Glomerular visceral epithelial cell (primary cell): ENCODE measurements around the gene GMPPA.

ENCODE experiments used
- DNase-seq: peaks from one replicate; pipeline ENCODE4 v3.0.0-alpha.2; 2016; ENCODE audit errors: extremely low spot score

The GMPPA gene

DNA sequence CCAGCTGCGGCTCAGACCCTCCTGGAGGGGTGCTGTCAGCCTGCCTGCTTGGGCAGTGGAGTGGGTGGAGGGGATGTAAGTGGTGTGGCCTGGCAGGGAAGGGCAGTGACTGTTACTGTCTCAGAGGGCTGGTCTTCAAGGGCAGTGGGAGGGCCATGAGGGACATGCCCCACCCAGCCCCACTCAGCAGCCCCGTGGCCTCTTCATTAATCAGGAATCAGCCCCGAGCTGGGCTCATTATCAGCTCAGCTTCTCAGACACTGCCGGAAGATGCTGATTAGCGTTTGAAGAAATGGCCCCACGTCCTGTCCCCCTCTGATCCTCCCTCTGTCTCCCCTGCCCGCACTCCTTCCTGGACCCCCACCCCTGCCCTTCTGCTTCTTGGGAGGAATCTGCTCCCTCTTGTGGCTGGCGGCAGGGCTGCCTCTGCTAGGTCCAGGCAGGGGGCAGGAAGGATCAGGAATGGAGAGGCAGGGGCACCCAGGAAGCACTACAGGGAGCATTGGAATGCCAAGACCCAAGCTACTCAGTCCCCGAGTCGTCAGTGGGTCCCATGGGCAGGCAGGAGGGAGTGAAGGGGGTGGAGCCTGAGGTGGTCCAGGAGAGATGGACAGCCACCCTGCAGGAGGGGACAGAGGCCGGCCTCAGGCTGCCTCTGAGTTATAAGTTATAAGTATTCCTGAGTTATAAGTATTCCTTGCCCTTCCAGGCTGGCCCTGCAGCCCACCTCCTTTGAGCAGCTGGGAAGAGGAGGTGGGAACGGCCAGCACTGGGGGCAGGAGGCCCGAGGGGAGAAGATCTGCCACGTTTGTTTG lies 22.6 kb downstream of the GMPPA start:
- DNase-seq: peak; percentile 65

DNA sequence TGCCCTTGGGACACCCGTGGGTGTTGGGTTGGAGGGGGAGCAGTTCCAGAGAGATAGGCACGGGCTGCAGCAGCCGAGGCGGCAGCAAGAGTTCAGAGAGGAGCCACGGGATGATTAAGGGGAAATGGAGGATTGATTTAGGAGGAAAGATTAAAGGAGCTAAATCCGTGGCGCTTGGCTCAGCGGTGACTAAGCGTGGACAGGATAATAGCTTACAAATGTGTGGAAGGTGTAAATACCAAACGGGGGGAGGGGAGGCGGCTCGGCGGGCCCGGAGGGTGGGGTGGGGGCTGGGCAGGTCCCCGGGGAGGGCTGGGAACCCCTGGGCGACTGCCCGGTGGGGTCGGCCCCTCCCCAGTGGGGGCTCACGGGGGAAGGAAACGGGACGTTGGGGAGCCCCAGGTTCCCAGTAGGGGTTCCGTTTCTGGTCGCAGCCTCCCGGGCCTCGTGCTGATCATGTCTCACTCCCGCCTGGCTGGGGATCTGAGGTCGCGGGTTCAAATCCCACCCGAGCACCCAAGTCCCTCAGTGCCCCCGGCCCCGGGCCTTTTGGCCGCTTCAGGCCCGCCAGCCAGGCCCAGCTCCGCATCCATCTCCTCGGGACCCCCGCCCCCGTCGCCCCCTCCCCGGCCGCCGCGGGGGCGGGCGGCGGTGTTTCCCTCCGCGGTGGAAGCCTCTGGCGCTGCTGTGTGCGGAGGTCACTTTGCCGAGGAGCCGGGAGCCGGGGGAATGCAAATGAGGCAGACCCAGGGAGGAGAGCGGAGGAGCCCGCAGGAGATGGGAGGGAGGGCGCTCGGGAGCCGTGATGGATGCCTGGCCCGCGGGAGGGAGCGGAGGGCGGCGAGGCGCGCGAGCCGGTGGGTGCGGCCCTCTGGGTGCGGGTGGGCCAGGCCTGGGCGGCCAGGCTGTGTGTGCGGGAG lies 23.7 kb downstream of the GMPPA start:
- DNase-seq: peak; percentile 54

DNA sequence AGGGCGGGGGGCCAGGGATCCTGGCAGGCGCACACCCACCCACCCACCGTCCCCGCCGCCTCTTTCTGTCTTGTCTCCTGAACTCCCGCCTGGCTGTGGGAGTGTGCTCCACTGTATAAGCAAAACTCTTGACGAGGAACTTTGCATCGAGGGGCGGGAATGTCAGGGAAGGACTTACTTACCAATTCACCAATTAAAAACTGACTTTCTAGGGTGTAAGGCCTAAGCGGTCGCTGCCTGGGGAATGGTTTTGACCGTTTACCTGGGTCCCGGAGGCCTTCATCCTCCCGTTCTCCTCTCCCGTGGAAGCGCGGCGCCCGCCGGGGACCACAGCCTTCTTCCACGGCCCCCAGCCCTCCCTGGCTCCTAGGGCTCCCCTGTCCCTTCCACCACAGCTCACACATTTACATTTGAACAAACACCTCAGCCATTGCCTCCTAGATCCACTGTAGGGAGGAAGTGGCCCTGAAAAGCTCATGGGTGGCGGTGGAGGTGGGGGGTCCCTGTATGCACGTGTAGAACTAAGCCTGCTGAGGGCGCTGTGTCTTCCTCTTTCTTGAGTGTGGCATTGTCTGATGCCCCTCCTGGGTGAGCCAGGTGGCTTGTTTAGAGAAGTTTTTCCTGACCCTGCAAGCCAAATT lies 24.5 kb downstream of the GMPPA start:
- DNase-seq: no peak

DNA sequence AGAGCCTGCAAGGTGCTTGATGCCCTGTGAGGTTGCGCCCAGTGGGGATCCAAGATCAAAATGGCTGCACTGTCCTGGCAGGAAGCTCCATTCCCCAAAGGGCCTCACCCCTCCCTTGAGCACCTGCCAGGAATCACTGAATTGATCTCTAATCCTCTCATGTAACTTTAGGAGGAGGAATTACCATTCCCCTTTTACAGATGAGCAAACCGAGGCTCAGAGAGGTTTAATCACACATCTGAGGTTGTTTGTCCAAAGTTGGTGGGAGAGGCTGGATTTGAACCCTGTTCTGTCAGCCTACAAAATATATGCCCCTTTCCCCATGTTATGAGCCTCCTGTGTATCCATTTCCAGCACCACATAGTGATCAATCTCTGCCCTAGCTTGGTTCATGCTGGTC lies 26.1 kb downstream of the GMPPA start:
- no peak for DNase-seq

DNA sequence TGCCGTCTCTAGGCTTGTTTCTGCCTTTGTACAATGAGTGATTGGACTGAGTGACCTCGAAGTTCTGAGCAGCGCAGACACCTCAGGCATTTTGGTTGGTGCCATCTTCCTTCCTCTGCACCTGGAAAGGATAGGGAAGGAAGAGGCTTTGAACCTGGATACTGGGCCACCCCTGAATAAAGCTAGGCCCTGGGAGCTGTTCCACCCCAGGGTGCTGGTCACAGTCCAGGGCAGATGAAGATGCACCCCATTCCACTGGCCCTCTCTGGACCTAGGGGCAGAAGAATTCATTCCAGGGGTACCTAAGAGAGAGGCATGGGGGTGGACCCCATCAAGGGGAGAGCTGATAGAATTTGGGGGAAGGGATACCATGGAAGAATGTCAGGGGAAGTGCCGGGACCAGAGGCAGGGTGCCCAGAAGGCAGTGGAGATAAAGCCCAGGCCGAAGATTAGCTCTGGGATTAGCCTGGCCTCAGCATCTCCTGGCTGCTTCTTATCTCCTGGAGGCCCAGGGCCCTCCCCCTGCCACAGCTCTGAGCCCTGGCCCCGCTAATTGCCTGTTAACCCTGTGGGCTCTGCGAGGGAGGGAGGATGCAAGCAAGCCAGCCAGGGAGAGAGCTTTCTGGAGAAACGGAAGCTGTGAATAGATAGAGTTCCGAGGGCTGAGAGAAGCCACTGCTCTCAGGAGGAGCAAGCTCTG lies 27.0 kb downstream of the GMPPA start:
- no peak for DNase-seq

DNA sequence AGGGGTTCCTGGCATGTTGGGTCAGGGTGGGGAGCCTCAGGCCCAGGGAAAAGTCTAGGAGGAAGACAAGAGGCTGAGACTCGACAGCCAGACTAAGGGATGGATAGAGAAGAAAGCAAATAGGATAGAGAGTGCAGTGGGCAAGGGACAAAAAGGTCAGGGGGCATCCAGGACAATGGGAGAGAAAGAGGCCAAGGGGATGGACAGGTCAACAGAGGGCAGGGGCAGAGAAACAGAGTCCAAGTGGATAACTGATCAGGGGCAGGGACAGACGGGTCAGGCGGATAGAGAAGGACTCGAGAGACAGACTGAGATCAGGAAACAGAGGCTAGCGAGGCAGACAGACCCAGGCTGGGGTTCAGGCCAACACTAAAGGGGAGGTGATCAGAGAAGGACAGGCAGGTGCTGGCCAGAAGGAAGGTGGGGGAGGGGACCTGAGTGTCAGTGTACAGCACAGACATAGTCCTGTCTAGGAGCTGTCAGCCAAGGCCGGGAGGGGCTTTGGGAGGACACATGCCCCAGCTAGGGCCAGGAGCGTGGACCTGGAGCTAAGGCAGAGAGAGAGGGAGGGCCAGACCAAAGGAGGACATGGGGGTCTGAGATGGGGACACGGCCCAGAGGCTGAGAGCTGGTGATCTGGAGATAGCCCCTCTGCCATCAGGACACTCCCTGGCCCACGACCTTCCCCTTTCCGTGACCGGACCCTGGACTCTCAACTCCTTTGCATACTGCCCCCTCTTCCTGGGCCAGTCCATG lies 27.8 kb downstream of the GMPPA start:
- DNase-seq: no peak

DNA sequence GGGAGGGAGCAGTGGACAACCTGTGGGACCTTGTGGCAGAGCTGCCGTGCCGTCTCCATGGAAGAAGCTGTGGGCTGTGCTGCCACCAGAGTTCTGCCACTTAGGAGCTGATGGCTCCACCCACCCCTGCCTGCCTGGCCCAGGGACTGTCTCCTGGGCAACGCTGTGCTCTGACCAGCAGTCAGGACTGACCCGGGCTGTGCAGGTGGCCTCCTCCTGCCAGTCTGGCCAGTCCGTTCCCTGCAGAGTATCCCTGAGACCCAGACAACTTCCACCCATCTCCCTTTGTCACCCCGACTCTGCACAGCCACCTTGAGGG lies 28.3 kb downstream of the GMPPA start:
- DNase-seq: peak; percentile 28

DNA sequence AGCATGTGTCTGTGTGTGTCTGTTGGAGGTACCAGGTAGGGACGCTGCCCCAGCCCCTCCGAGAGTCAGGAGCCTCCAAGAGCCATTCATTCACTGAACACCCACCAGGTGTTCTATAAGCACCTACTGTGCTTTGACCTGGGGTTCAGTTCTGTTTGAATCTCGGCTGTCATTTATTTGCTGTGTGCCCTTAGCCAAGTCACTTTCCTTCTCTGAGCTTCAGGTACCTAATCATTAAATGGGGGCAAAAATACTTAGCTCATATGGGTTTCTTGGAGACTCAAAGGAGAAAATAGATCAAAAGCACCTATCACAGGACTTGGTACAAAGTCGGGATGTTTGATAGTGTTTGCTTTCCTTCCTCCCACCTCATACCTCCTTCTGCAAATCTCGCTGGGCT lies 28.8 kb downstream of the GMPPA start:
- no peak for DNase-seq

DNA sequence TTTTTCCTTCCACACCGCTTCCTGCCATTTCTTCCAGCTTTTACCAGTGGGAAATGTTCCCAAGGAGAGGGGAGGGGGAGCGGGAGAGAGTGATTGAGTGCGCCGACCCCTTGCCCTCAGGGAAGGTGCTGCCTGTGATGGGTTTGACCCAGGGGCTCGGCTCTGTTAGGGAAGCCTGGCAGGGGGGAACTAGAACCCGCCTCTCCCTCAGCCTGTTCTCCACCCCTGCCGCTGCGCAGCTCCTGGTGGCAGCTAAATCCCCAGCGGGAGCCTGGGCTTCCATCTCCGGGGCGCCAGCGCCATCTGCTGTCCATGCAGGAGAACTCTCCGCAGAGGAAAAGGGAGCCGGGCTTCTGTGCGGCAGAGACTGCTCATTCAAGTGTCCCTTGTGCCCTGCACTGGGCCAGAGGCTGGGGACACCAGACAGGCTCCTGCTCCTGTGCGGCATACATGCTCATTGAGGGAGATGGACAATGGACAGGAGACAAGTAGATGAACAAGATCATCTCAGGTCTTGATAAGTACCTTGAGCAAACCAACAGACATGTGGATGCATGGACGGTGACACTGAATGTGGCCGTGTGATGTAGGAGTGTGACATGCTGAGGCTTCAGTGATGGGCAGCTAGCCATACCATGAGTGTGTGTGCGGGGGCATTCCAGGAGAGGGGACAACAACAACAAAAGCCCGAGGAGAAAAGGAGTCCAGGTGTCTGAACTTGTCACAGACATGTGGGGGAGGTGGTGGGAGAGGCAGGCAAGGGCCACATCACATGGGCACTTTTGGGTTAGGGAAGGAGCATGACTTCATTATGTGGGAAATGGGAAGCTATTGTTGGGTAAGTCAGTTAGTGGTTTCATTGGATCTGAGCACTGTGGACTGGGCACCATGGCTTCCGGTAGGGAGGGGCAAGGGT lies 31.6 kb downstream of the GMPPA start:
- peak; percentile 85 for DNase-seq

DNA sequence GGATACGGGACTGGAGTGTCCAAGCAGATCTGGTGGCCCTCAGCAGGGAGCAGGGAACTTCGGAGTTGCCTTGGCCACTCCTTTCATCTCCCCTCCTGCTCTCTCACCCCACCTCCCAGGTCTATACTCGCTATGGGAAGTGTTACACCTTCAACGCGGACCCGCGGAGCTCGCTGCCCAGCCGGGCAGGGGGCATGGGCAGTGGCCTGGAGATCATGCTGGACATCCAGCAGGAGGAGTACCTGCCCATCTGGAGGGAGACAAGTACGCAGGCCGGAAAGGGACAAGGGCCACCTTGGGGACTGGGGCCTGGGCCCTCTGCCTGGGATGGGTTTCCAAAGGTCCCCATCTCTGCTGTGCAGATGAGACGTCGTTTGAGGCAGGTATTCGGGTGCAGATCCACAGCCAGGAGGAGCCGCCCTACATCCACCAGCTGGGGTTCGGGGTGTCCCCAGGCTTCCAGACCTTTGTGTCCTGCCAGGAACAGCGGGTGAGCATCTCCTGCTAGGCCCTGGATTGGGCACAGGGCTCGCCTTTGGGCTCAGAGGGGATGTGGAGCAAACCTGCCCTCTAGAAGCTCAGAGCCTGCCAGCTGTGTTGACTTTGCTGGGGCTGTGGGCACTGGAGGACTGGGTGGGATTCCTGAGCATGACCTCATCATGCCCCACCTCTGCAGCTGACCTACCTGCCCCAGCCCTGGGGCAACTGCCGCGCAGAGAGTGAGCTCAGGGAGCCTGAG lies 33.1 kb downstream of the GMPPA start:
- DNase-seq: no peak

DNA sequence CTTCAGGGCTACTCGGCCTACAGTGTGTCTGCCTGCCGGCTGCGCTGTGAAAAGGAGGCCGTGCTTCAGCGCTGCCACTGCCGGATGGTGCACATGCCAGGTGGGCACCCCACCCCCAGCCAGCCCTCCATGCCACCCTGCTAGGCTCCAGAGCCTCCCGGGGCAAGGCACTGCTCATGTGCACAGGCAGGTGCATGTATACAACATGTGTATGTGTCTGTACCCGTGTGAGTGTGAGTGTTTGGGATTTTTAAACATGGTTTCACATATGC lies 33.6 kb downstream of the GMPPA start:
- no peak for DNase-seq

DNA sequence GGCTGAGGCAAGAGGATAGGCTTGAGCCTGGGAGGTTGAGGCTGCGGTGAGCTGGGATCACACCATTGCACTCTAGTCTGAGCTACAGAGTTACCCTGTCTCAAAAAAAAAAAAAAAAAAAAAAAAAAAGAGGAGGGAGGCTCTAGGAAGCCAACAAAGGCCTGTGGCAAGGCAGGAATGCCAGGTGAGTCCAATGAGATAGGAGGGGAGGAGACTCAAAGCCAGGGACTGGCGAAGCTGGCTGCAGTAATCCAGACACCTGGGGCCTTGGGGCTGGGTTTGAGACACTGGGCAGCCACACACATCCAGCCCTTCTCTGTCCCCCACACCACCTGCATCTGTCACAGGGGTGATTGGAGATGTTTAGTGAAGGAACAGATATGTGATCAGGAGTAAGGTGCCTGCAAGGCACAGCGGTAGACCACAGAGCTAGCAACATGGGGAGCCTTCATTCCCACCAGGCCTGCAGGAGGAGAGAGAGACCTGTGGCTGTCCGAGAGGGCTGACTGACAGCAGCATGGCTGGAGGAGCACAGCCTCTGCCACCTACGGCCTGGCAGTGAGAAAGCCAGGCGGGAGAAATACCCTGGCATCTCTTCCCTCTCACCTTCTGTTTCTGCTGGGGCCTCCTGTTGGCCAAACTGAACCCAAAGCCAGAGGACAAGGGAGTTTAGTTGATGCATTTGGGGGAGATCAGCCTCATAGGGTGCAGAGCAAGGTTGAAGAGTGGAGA lies 35.4 kb downstream of the GMPPA start:
- no peak for DNase-seq

DNA sequence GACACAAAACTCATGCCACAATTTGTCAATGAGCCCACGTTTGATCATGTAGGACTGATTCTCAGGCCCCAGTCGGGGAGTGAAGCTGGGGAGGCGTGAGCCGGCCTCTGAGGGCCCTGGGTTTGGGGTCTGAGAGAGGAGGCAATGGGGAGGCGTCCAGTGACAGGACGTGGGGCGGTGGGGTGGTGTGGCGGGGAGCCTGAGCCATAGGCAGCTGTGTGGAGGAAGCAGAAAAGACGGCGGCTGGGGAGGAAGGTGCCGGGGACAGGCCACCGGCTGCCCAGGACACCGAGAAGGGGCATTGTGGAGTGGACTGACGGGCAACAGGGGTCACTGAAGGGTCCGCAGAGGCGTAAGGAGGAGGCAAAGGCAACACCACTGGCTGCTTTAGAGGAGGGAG lies 37.7 kb downstream of the GMPPA start:
- no peak for DNase-seq

DNA sequence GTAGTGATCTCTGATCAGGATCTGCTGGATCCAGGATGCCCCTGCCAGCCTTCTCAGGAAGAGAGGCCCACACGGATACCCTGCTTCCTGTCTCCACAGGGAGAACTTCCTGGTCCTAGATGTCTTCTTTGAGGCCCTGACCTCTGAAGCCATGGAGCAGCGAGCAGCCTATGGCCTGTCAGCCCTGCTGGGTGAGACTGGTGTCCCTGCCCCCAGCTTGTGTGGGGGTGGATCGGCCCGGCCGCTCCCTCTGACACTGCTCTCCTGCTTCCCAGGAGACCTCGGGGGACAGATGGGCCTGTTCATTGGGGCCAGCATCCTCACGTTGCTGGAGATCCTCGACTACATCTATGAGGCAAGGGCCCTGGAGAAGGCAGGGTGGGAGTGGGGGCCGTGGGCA lies 38.3 kb downstream of the GMPPA start:
- no peak for DNase-seq

DNA sequence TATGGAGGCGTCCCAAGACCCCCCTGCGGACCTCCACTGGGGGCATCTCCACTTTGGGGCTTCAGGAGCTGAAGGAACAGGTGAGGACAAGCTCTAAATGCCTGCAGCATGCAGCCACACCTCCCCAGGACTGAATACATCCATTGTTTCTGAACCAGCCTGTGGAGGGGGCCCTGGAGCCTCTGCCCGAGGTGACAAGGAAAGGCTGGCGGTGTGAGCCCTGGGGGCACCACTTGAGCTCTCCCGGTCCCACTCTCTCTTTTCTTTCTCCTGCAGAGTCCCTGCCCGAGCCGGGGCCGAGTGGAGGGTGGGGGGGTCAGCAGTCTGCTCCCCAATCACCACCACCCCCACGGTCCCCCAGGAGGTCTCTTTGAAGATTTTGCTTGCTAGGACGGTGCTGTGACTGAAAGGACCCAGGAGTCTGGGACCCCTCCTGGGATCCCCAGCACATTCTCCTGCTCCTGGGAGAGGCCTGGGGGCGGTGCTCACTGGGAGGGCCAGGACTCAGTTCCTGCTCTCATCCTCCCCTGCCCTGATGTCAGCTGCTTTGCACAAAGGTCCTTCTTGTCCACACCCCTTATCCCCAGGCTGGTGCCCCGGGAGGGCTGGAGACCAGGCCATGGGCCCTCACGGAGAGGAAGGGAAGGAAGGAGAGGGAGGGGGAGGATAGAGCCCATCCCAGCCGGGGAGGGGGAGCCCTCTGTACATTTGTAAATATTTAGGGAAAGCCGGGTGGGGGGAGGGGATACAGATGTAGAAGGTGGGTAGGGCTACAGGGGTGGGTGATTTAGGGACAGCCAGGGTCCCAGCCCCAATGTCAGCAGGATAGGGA lies 39.2 kb downstream of the GMPPA start:
- DNase-seq: no peak

DNA sequence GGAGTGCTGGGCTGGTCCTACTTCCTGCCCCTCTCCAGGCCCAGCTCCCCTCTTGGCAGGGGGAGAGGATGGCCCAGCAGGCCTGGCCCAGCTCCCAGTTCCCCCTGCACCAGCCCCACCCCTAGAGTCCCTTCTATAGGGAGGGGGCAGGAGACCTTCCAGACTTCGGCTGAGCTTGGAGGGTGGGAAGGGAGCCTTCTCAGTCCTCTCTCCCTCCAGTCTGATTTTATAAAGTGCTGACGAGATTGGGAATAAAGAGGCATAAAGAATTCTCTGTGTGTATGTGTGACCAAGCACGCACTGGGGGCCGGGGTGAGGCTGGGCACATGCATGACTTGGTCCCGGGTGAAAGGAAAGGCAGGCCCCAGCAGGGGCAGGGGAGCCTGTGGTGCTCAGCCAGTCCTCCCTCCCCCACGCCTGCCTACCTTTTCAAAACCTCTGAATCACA lies 39.8 kb downstream of the GMPPA start:
- DNase-seq: peak; percentile 24

DNA sequence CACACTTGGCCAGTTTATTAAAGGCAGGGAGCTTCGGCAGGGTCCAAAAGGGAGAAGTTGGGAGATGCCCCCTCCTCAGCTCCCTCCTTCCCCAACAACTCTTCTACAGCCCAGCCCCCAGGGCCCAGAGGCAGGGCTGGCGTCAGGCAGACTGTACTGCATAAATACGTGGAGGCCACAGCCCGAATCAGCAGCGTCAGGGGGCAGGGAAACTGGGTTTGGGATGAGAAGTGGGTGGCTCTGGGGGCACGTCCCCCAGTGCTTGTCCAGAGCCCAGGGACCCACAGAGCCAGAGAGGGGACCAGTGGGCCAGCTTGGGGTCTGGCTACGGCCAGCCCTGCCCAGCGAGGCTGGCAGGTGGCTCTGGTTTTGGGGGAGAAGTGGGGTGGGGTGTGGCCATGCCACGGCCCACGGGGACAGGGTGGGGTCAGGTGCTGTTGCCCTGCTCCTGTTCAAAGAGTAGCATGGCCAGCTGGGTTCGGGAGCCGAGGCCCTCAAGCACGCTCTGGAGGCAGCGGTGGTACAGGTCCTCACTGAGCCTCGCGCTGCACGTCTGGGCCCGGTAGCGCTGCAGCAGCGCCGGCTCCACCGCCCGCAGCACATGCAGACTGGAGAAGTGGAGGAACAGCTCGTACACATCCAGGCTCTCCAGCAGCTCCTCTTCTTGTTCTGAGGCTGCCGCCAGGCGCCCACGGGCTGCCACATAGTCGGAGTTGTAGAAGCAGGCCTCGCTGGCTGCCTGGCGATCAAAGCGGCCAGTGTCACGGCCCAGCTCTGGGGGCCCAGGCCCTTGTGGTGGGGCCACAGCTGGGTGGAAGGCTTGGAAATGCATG lies 40.5 kb downstream of the GMPPA start:
- no peak for DNase-seq
